Naive thymus-derived CD4-positive, alpha-beta T cell (primary cell): Measurements from ENCODE around the gene ST3GAL5. TPM values are rescaled to one million over a fixed set of nuclear protein-coding genes. Genes with fewer than 3 reads are reported as not detected.

Experiments used
- ATAC-seq: fragments of 150-1000 bp; cut with Tn5 transposase; 2 replicates; pipeline ENCODE4 v1.10.0; 2021; ENCODE audit warnings: mild to moderate bottlenecking, moderate library complexity
- CTCF ChIA-PET: fragments of 350-600 bp; sonication (Branson Sonifier 250); formaldehyde crosslinking; loops from one replicate; lab custom pipeline; 2021; ENCODE audit warnings: antibody characterized with exemption; lab: Charles Lee
- POLR2A ChIA-PET: fragments of 350-600 bp; sonication (Branson Sonifier 250); formaldehyde crosslinking; loops from one replicate; lab custom pipeline; 2021; ENCODE audit warnings: antibody characterized with exemption, inconsistent platforms; lab: Charles Lee
- DNase-seq, 9 donors: peaks; one replicate each; pipeline versions ENCODE4 v3.0.0 to v3.0.0-alpha.2; 2020 to 2022; ENCODE audit warnings: mixed read lengths in 1 of 9
- H3K27ac ChIP-seq: one replicate; pipeline ENCODE4 v1.7.0; 2013; ENCODE audit warnings: mild to moderate bottlenecking, low read depth, low read length, moderate library complexity
- H3K27me3 ChIP-seq, 2 donors: one replicate each; pipeline ENCODE4 v1.7.0; 2013; ENCODE audit warnings: low read length in 2 of 2, mild to moderate bottlenecking in 2 of 2, moderate library complexity in 2 of 2; ENCODE audit not compliant: control insufficient read depth in 2 of 2, insufficient read depth in 2 of 2
- H3K36me3 ChIP-seq, 3 experiments: 1 replicate in 2 of 3; 2 replicates in 1 of 3; pipeline ENCODE4 v1.7.0; 2013; ENCODE audit warnings: low read length in 3 of 3, mild to moderate bottlenecking in 3 of 3, moderate library complexity in 1 of 3; ENCODE audit not compliant: insufficient read depth in 3 of 3, control insufficient read depth in 2 of 3
- H3K4me1 ChIP-seq, 2 donors: one replicate each; pipeline ENCODE4 v1.7.0; 2013; ENCODE audit warnings: low read length in 2 of 2, mild to moderate bottlenecking in 2 of 2, moderate library complexity in 1 of 2; ENCODE audit not compliant: control insufficient read depth in 2 of 2, insufficient read depth in 2 of 2
- H3K4me3 ChIP-seq: 2 replicates; pipeline ENCODE4 v1.7.0; 2013; ENCODE audit warnings: mild to moderate bottlenecking, low read length
- H3K9me3 ChIP-seq, 3 experiments: 1 replicate in 2 of 3; 2 replicates in 1 of 3; pipeline ENCODE4 v1.7.0; 2013; ENCODE audit warnings: low read length in 3 of 3; ENCODE audit not compliant: control insufficient read depth in 2 of 3
- H3K27ac Mint-ChIP-seq, 9 donors: one replicate each; pipeline ENCODE4 v1.8.0; 2020 to 2022; ENCODE audit warnings: mixed read lengths in 9 of 9, mild to moderate bottlenecking in 8 of 9, moderate library complexity in 5 of 9, inconsistent platforms in 2 of 9
- H3K27me3 Mint-ChIP-seq, 5 donors: one replicate each; pipeline ENCODE4 v1.8.0; 2021 to 2022; ENCODE audit warnings: mixed read lengths in 5 of 5, mild to moderate bottlenecking in 1 of 5
- H3K36me3 Mint-ChIP-seq, 5 donors: one replicate each; pipeline ENCODE4 v1.8.0; 2020 to 2022; ENCODE audit warnings: mixed read lengths in 5 of 5, mild to moderate bottlenecking in 3 of 5, inconsistent platforms in 1 of 5
- H3K4me1 Mint-ChIP-seq, 7 donors: one replicate each; pipeline ENCODE4 v1.8.0; 2020 to 2022; ENCODE audit warnings: mixed read lengths in 7 of 7, mild to moderate bottlenecking in 3 of 7, inconsistent platforms in 1 of 7
- H3K4me3 Mint-ChIP-seq, 10 donors: one replicate each; pipeline ENCODE4 v1.8.0; 2020 to 2022; ENCODE audit warnings: mild to moderate bottlenecking in 10 of 10, mixed read lengths in 10 of 10, moderate library complexity in 6 of 10, inconsistent platforms in 2 of 10
- H3K9me3 Mint-ChIP-seq, 11 donors: one replicate each; pipeline ENCODE4 v1.8.0; 2020 to 2022; ENCODE audit warnings: mixed read lengths in 11 of 11, mild to moderate bottlenecking in 4 of 11, inconsistent platforms in 1 of 11, moderate library complexity in 1 of 11
- intact Hi-C, 2 donors: fragments of 100-400 bp; cut with micrococcal nuclease; formaldehyde crosslinking; loops; one replicate each; pipeline ENCODE4 v1.15.1; 2023
- polyA plus RNA-seq, 2 donors: library from polyadenylated mRNA; unstranded; fragments of 300-500 nt; fragmentation: Illumina TruSeq; gene quantifications; one replicate each; pipeline ENCODE4 v1.2.3, GENCODE V29; 2021
- total RNA-seq, 6 experiments: library from RNA in 5 of 6; stranded (reverse) in 5 of 6; gene quantifications; 1 replicate in 5 of 6; 2 replicates in 1 of 6; pipeline ENCODE4 v1.2.3 and lab custom pipeline; 2021 to 2026

ST3GAL5 gene
- total and polyA plus RNA-seq, 7 experiments from 2014 or later: 15.0 to 53.6 (median 39.3) TPM

- H3K27ac Mint-ChIP-seq: peak overlapping the region in 2 of 9 donors; percentile 22 to 54
- peaks cover 16% of the 10 kb centered on the region in 2 donors for H3K4me1 ChIP-seq
- H3K9me3 ChIP-seq: no peaks in the 10 kb centered on the region
- peaks cover 0 to 8% (median 4%) of the 10 kb centered on the region in 11 donors for H3K9me3 Mint-ChIP-seq
- H3K4me3 ChIP-seq: no peak overlapping the region
- no peaks in the 10 kb centered on the region for H3K27me3 Mint-ChIP-seq
- DNase-seq: no peak
- H3K27me3 ChIP-seq: no peaks in the 10 kb centered on the region
- H3K27ac ChIP-seq: no peak overlapping the region
- CTCF ChIA-PET: interaction anchor here (0.9 to 8.7 kb wide), 4 partner anchors 64 to 190 kb away, joined by 3 to 123 read pairs (median 88); no protein-coding TSS in a partner anchor
- H3K4me3 Mint-ChIP-seq: peak overlapping the region in 3 of 10 donors; percentile 18 to 55 (median 30)
- POLR2A ChIA-PET: interaction anchor here (0.7 kb wide), 1 partner anchor 42 kb away, joined by 3 read pairs; no protein-coding TSS in a partner anchor
- ATAC-seq: no peak
- peaks cover 3 to 17% (median 4%) of the 10 kb centered on the region in 5 donors for H3K36me3 Mint-ChIP-seq
- peaks cover 0 to 3% (median 0%) of the 10 kb centered on the region in 3 experiments for H3K36me3 ChIP-seq
- intact Hi-C loops: no loop called here
- H3K4me1 Mint-ChIP-seq: peaks cover 19 to 46% (median 44%) of the 10 kb centered on the region in 7 donors
Measured at GRCh38 chr2:85892216-85892944, 3.6 kb upstream of the ST3GAL5 start.

- POLR2A ChIA-PET: interaction anchor here (1.2 to 6.4 kb wide), 5 partner anchors 9 to 147 kb away, joined by 4 to 92 read pairs (median 16); no protein-coding TSS in a partner anchor
- Histone ChIP-seq H3K27me3 (no peaks in the 10 kb centered on the region), H3K4me1 (peaks cover 24 to 31% of the 10 kb centered on the region in 2 donors), H3K4me3 (no peak overlapping the region), H3K9me3 (no peaks in the 10 kb centered on the region), H3K36me3 (peaks cover 0 to 3% (median 0%) of the 10 kb centered on the region in 3 experiments), H3K27ac (no peak overlapping the region)
- Mint-ChIP-seq H3K4me1 (peaks cover 36 to 61% (median 58%) of the 10 kb centered on the region in 7 donors), H3K27me3 (no peaks in the 10 kb centered on the region), H3K4me3 (peak overlapping the region; percentile 19 to 100 (median 67)), H3K36me3 (peaks cover 3 to 20% (median 4%) of the 10 kb centered on the region in 5 donors), H3K9me3 (peaks cover 0 to 8% (median 4%) of the 10 kb centered on the region in 11 donors), H3K27ac (peak overlapping the region; percentile 27 to 99 (median 81))
- intact Hi-C loops: no loop called here
- CTCF ChIA-PET: interaction anchor here (1.4 to 8.7 kb wide), 5 partner anchors 36 to 199 kb away, joined by 3 to 123 read pairs (median 76); no protein-coding TSS in a partner anchor
- no peak for ATAC-seq
- DNase-seq: no peak
Measured at GRCh38 chr2:85890522-85891176, 1.9 kb upstream of the ST3GAL5 start.

- Mint-ChIP-seq H3K4me3 (peak overlapping the region; percentile 88 to 100 (median 96)), H3K9me3 (peaks cover 0 to 4% (median 0%) of the 10 kb centered on the region in 11 donors), H3K27me3 (no peaks in the 10 kb centered on the region), H3K27ac (peak overlapping the region; percentile 83 to 99 (median 98)), H3K4me1 (peaks cover 42 to 69% (median 66%) of the 10 kb centered on the region in 7 donors), H3K36me3 (peaks cover under 1 to 17% (median 4%) of the 10 kb centered on the region in 5 donors)
- ATAC-seq: no peak
- intact Hi-C loops: loop anchor here (1.0 to 5.0 kb wide), 12 partner anchors 11 to 553 kb away; partner anchors contain the start of genes MAT2A (in 1 of the 2), POLR1A (in 1 of the 2) and USP39 (in 1 of the 2)
- no peak for DNase-seq
- ChIA-PET POLR2A (interaction anchor here (0.8 to 6.4 kb wide), 14 partner anchors 8 to 216 kb away, joined by 3 to 92 read pairs (median 6); partner anchors contain the start of genes POLR1A and PTCD3), CTCF (interaction anchor here (0.6 to 8.7 kb wide), 19 partner anchors 10 to 216 kb away, joined by 3 to 123 read pairs (median 5); partner anchors contain the start of genes POLR1A and PTCD3)
- H3K4me3 ChIP-seq: peak overlapping the region; percentile 77
- no peaks in the 10 kb centered on the region for H3K9me3 ChIP-seq
- no peaks in the 10 kb centered on the region for H3K27me3 ChIP-seq
- peaks cover 0 to 3% (median 0%) of the 10 kb centered on the region in 3 experiments for H3K36me3 ChIP-seq
- H3K27ac ChIP-seq: peak overlapping the region; percentile 93
- H3K4me1 ChIP-seq: peaks cover 24 to 40% of the 10 kb centered on the region in 2 donors
Measured at GRCh38 chr2:85889627-85890281, 964 bp upstream of the ST3GAL5 start.

GRCh38 chr2:85888020-85888683 is 638 bp downstream of the ST3GAL5 start:
- POLR2A ChIA-PET: interaction anchor here (0.6 to 6.4 kb wide), 25 partner anchors 9 to 573 kb away, joined by 3 to 92 read pairs (median 6); partner anchors contain the start of genes POLR1A and PTCD3
- ATAC-seq: peak; percentile 3
- peaks cover 24 to 49% of the 10 kb centered on the region in 2 donors for H3K4me1 ChIP-seq

GRCh38 chr2:85887566-85888019 is 1.2 kb downstream of the ST3GAL5 start:
- no peaks in the 10 kb centered on the region for H3K9me3 ChIP-seq
- H3K4me1 Mint-ChIP-seq: peaks cover 48 to 73% (median 63%) of the 10 kb centered on the region in 7 donors
- no peaks in the 10 kb centered on the region for H3K27me3 ChIP-seq
- peak overlapping the region; percentile 93 for H3K27ac ChIP-seq
- intact Hi-C loops: loop anchor here (1.0 to 5.0 kb wide), 10 partner anchors 8 to 555 kb away; partner anchors contain the start of genes MAT2A (in 1 of the 2), POLR1A (in 1 of the 2) and USP39 (in 1 of the 2)
- peak overlapping the region; percentile 78 to 95 (median 90) for H3K4me3 Mint-ChIP-seq
- CTCF ChIA-PET: interaction anchor here (0.5 to 8.7 kb wide), 15 partner anchors 9 to 250 kb away, joined by 3 to 123 read pairs (median 6); partner anchors contain the start of genes POLR1A and PTCD3
- POLR2A ChIA-PET: interaction anchor here (0.6 to 6.4 kb wide), 21 partner anchors 9 to 553 kb away, joined by 3 to 92 read pairs (median 6); partner anchors contain the start of genes POLR1A and PTCD3
- H3K9me3 Mint-ChIP-seq: peaks cover 0 to 7% (median 2%) of the 10 kb centered on the region in 11 donors
- peak overlapping the region; percentile 77 for H3K4me3 ChIP-seq
- H3K36me3 ChIP-seq: peaks cover 0 to 3% (median 0%) of the 10 kb centered on the region in 3 experiments
- ATAC-seq (peak; percentile 40), DNase-seq (peak; percentile 29 to 65 (median 60))
- peaks cover 3 to 27% (median 14%) of the 10 kb centered on the region in 5 donors for H3K36me3 Mint-ChIP-seq
- peak overlapping the region; percentile 81 to 96 (median 91) for H3K27ac Mint-ChIP-seq
- H3K4me1 ChIP-seq: peaks cover 24 to 49% of the 10 kb centered on the region in 2 donors
- no peaks in the 10 kb centered on the region for H3K27me3 Mint-ChIP-seq

More at GRCh38 chr2:85888020-85888683, 638 bp downstream of the ST3GAL5 start:
- DNase-seq: peak; percentile 12 to 58 (median 47)
- Histone ChIP-seq H3K4me3 (peak overlapping the region; percentile 77), H3K27ac (peak overlapping the region; percentile 93), H3K36me3 (peaks cover 0 to 3% (median 0%) of the 10 kb centered on the region in 3 experiments), H3K27me3 (no peaks in the 10 kb centered on the region), H3K9me3 (no peaks in the 10 kb centered on the region)
- Mint-ChIP-seq H3K36me3 (peaks cover 3 to 21% (median 9%) of the 10 kb centered on the region in 5 donors), H3K27ac (peak overlapping the region; percentile 81 to 96 (median 91)), H3K9me3 (peaks cover 0 to 3% (median 0%) of the 10 kb centered on the region in 11 donors), H3K4me1 (peaks cover 48 to 74% (median 68%) of the 10 kb centered on the region in 7 donors), H3K27me3 (no peaks in the 10 kb centered on the region), H3K4me3 (peak overlapping the region; percentile 78 to 95 (median 90))
- intact Hi-C loops: loop anchor here (1.0 to 5.0 kb wide), 7 partner anchors 45 to 555 kb away; partner anchors contain the start of genes MAT2A (in 1 of the 2) and USP39 (in 1 of the 2)
- CTCF ChIA-PET: interaction anchor here (0.6 to 8.7 kb wide), 15 partner anchors 10 to 537 kb away, joined by 3 to 123 read pairs (median 7); partner anchors contain the start of genes POLR1A and PTCD3
